SK-N-SH treated with all-trans-retinoic acid at 6 μM for 48 hours (cell line): ENCODE data around the gene RPGRIP1L.

Experiments
- ISL1 ChIP-seq: fragments of 250-450 bp; sonication (Bioruptor Pico); IDR thresholded peaks from 2 replicates; pipeline ENCODE4 v2.1.2; 2022; ENCODE audit warnings: mild to moderate bottlenecking, moderate library complexity
- TF ChIP-seq, protein P1 (sequence below): fragments of 250-450 bp; sonication (Bioruptor Pico); IDR thresholded peaks from 2 replicates; pipeline ENCODE4 v1.5.1; 2020; ENCODE audit warnings: low read depth, mild to moderate bottlenecking, moderate library complexity

DNA sequence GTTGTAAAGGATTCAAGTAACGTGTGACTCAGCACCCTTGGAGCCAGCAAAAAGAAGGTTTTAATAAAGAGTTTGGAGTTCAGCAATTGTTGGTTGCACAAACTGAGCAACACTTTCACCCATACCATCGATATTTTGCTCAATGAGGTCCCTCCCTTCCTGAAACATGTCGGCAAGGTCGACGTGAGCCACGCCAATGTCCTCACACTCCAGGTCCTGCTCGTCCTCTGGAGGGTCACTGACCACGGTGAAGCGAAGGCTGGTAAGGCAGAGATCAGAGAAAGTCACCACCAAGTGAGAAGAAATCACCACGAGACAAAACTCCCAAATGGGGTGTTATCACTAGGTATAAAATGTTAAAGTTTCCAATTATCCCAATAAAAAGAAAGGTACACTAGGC, 98.3 kb downstream of the RPGRIP1L start:
- TF ChIP-seq, protein P1, sequence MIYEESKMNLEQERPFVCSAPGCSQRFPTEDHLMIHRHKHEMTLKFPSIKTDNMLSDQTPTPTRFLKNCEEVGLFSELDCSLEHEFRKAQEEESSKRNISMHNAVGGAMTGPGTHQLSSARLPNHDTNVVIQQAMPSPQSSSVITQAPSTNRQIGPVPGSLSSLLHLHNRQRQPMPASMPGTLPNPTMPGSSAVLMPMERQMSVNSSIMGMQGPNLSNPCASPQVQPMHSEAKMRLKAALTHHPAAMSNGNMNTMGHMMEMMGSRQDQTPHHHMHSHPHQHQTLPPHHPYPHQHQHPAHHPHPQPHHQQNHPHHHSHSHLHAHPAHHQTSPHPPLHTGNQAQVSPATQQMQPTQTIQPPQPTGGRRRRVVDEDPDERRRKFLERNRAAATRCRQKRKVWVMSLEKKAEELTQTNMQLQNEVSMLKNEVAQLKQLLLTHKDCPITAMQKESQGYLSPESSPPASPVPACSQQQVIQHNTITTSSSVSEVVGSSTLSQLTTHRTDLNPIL: no peak
- TF ChIP-seq ISL1 (CRISPR knock-in tag): no peak
